Stimulated activated naive CD4-positive, alpha-beta T cell treated with Interleukin-2 at 50 U/mL for 16 hours (primary cell): ENCODE results near the gene GNPNAT1.
"Not testable (repeated sequence)": the region's sequence is repeated elsewhere in the genome, so short reads cannot be mapped to it uniquely, and the experiment has no call there.

Experiments
- DNase-seq: peaks from one replicate; lab custom pipeline; 2025; lab: John Stamatoyannopoulos, UW

Gene GNPNAT1

DNA sequence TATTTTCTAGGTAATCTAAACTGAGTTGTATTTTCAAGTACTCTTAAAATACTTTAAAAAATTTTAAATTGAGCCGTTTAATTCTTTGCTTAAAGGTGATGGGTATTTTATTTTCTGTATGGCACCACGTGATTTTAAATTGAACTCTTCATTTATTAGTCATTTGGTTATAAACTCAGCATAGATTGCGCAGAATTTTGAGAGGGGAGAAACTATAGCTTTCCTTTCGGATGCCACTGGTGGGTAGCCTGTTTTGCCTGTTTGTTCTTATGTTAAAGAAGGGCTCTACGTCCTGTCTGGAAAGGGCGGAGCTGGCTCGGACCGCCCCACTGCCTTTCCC, 61.9 kb downstream of the GNPNAT1 start:
- no peak for DNase-seq

DNA sequence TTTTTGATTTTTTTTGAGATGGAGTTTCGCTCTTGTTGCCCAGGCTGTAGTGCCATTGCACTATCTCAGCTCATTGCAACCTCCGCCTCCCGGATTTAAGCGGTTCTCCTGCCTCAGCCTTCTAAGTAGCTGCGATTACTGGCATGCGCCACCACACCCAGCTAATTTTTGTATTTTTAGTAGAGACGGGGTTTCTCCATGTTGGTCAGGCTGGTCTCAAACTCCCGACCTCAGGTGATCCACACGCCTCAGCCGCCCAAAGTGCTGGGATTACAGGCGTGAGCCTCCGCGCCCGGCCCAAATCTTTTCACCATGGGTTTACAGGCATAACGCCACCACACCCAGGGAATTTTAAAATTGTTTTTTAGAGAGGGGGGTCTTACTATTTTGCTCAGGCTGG, 62.4 kb downstream of the GNPNAT1 start:
- DNase-seq = not testable (repeated sequence)

DNA sequence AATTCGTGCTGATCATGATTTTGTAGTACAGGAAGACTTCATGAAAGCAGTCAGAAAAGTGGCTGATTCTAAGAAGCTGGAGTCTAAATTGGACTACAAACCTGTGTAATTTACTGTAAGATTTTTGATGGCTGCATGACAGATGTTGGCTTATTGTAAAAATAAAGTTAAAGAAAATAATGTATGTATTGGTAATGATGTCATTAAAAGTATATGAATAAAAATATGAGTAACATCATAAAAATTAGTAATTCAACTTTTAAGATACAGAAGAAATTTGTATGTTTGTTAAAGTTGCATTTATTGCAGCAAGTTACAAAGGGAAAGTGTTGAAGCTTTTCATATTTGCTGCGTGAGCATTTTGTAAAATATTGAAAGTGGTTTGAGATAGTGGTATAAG, 63.9 kb downstream of the GNPNAT1 start:
- not testable (repeated sequence) for DNase-seq
